Neural progenitor cell (in vitro differentiated cells): ENCODE results near the gene BTBD18. TPM values are rescaled to one million over a fixed set of nuclear protein-coding genes. Genes with fewer than 3 reads are reported as not detected.

Experiments
- DNase-seq: peaks from one replicate; pipeline ENCODE4 v3.0.0-alpha.2; 2016; ENCODE audit warnings: low spot score
- H2AFZ ChIP-seq: fragments of 200-600 bp; sonication (generic); replicated peaks from 2 replicates; pipeline ENCODE4 v1.6.1; 2016; ENCODE audit warnings: antibody characterized with exemption
- H3F3A ChIP-seq: fragments of 200-600 bp; sonication (generic); 2 replicates; pipeline ENCODE4 v1.6.1; 2016; ENCODE audit warnings: antibody characterized with exemption, low read depth
- H3K27ac ChIP-seq: fragments of 200-600 bp; sonication (generic); 2 replicates; pipeline ENCODE4 v1.5.1; 2016; ENCODE audit warnings: mild to moderate bottlenecking
- H3K27me3 ChIP-seq: fragments of 200-600 bp; sonication (generic); 2 replicates; pipeline ENCODE4 v1.6.1; 2016; ENCODE audit warnings: mild to moderate bottlenecking, moderate library complexity
- H3K36me3 ChIP-seq: fragments of 200-600 bp; sonication (generic); 2 replicates; pipeline ENCODE4 v1.5.1; 2016
- H3K4me1 ChIP-seq: fragments of 200-600 bp; sonication (generic); 2 replicates; pipeline ENCODE4 v1.6.1; 2016; ENCODE audit warnings: mixed run types
- H3K4me2 ChIP-seq: fragments of 200-600 bp; sonication (generic); 2 replicates; pipeline ENCODE4 v1.6.1; 2016
- H3K4me3 ChIP-seq: fragments of 200-600 bp; sonication (generic); 2 replicates; pipeline ENCODE4 v1.5.1; 2016
- H3K79me2 ChIP-seq: fragments of 200-600 bp; sonication (generic); 2 replicates; pipeline ENCODE4 v1.6.1; 2016; ENCODE audit warnings: low read depth
- H3K9ac ChIP-seq: fragments of 200-600 bp; sonication (generic); 2 replicates; pipeline ENCODE4 v1.6.1; 2016
- H3K9me3 ChIP-seq: fragments of 200-600 bp; sonication (generic); 2 replicates; pipeline ENCODE4 v1.5.1; 2016; ENCODE audit warnings: low read depth
- H4K20me1 ChIP-seq: fragments of 200-600 bp; sonication (generic); 2 replicates; pipeline ENCODE4 v1.6.1; 2016; ENCODE audit warnings: low read depth
- H3K27ac Mint-ChIP-seq: 3 replicates; pipeline ENCODE4 v1.8.0; 2021; ENCODE audit warnings: mixed read lengths
- H3K27me3 Mint-ChIP-seq: 2 replicates; pipeline ENCODE4 v1.8.0; 2022; ENCODE audit warnings: low read depth, mild to moderate bottlenecking, inconsistent platforms, moderate library complexity, mixed read lengths; ENCODE audit not compliant: insufficient read depth
- H3K36me3 Mint-ChIP-seq: 3 replicates; pipeline ENCODE4 v1.8.0; 2021; ENCODE audit warnings: mixed read lengths
- H3K4me1 Mint-ChIP-seq: 3 replicates; pipeline ENCODE4 v1.8.0; 2021; ENCODE audit warnings: mixed read lengths
- H3K4me3 Mint-ChIP-seq: 3 replicates; pipeline ENCODE4 v1.8.0; 2021; ENCODE audit warnings: mild to moderate bottlenecking, moderate library complexity, mixed read lengths
- H3K9me3 Mint-ChIP-seq: 3 replicates; pipeline ENCODE4 v1.8.0; 2020; ENCODE audit warnings: mixed read lengths
- CTCF ChIP-seq: fragments of 200-600 bp; sonication (generic); IDR thresholded peaks from 2 replicates; pipeline ENCODE4 v1.5.1; 2017; ENCODE audit warnings: antibody characterized with exemption, mild to moderate bottlenecking
- EZH2 ChIP-seq: fragments of 200-600 bp; sonication (generic); IDR thresholded peaks from 2 replicates; pipeline ENCODE4 v1.6.1; 2017; ENCODE audit warnings: antibody characterized with exemption, mild to moderate bottlenecking, moderate library complexity
- EZH2phosphoT487 ChIP-seq: fragments of 200-600 bp; sonication (generic); IDR thresholded peaks from 2 replicates; pipeline ENCODE4 v1.6.1; 2017; ENCODE audit warnings: antibody characterized with exemption
- total RNA-seq: library from RNA; depleted of rRNA; stranded (reverse); fragments of >200 nt; gene quantifications from 2 replicates; pipeline ENCODE4 v1.2.3, GENCODE V29; 2015; ENCODE audit warnings: low replicate concordance

The BTBD18 gene
- total RNA-seq, 1 donor from 2014 or later: not detected

GRCh38 chr11:57787920-57788702 is 36.5 kb upstream of the BTBD18 start:
- Histone ChIP-seq H3F3A (peaks cover 15% of the 10 kb centered on the region), H3K9ac (no peak overlapping the region), H3K27ac (peak overlapping the region; percentile 88), H3K4me2 (peak overlapping the region; percentile 64), H3K27me3 (no peaks in the 10 kb centered on the region), H3K4me1 (peaks cover 22% of the 10 kb centered on the region), H4K20me1 (peaks cover 84% of the 10 kb centered on the region), H3K79me2 (peaks cover 100% of the 10 kb centered on the region), H3K36me3 (no peaks in the 10 kb centered on the region), H2AFZ (no peak overlapping the region), H3K9me3 (no peaks in the 10 kb centered on the region), H3K4me3 (peak overlapping the region; percentile 4)
- peak; percentile 36 for DNase-seq
- Mint-ChIP-seq H3K36me3 (peaks cover 24% of the 10 kb centered on the region), H3K4me1 (peaks cover 13% of the 10 kb centered on the region), H3K27ac (peak overlapping the region; percentile 15), H3K9me3 (no peaks in the 10 kb centered on the region), H3K27me3 (peaks cover 5% of the 10 kb centered on the region), H3K4me3 (no peak overlapping the region)
- TF ChIP-seq EZH2phosphoT487: no peak
- no peak for TF ChIP-seq CTCF
- no peak for TF ChIP-seq EZH2

- Histone ChIP-seq H2AFZ (no peak overlapping the region), H3K4me1 (peaks cover 24% of the 10 kb centered on the region), H4K20me1 (peaks cover 77% of the 10 kb centered on the region), H3K27me3 (no peaks in the 10 kb centered on the region), H3K79me2 (peaks cover 100% of the 10 kb centered on the region), H3K9me3 (no peaks in the 10 kb centered on the region), H3K4me2 (peak overlapping the region; percentile 64), H3F3A (peaks cover 15% of the 10 kb centered on the region), H3K9ac (no peak overlapping the region), H3K27ac (peak overlapping the region; percentile 88), H3K36me3 (no peaks in the 10 kb centered on the region), H3K4me3 (no peak overlapping the region)
- Mint-ChIP-seq H3K27ac (no peak overlapping the region), H3K4me3 (no peak overlapping the region), H3K27me3 (peaks cover 5% of the 10 kb centered on the region), H3K4me1 (peaks cover 13% of the 10 kb centered on the region), H3K36me3 (peaks cover 17% of the 10 kb centered on the region), H3K9me3 (no peaks in the 10 kb centered on the region)
- TF ChIP-seq EZH2 (no peak), EZH2phosphoT487 (no peak), CTCF (no peak)
- no peak for DNase-seq
Observed at GRCh38 chr11:57787006-57787604, 35.5 kb upstream of the BTBD18 start.

- H3K36me3 Mint-ChIP-seq: peaks cover 15% of the 10 kb centered on the region
- no peak overlapping the region for H3K27ac Mint-ChIP-seq
- no peak for DNase-seq
- peaks cover 18% of the 10 kb centered on the region for H3K4me1 Mint-ChIP-seq
- peaks cover 100% of the 10 kb centered on the region for H3K79me2 ChIP-seq
- H3K9ac ChIP-seq: no peak overlapping the region
- no peaks in the 10 kb centered on the region for H3K9me3 Mint-ChIP-seq
- no peaks in the 10 kb centered on the region for H3K36me3 ChIP-seq
- H3K27me3 Mint-ChIP-seq: peaks cover 5% of the 10 kb centered on the region
- H2AFZ ChIP-seq: no peak overlapping the region
- no peak overlapping the region for H3K4me2 ChIP-seq
- H3K27me3 ChIP-seq: no peaks in the 10 kb centered on the region
- peaks cover 31% of the 10 kb centered on the region for H3K4me1 ChIP-seq
- peaks cover 77% of the 10 kb centered on the region for H4K20me1 ChIP-seq
- TF ChIP-seq EZH2 (no peak), CTCF (no peak), EZH2phosphoT487 (no peak)
- H3K27ac ChIP-seq: no peak overlapping the region
- H3K9me3 ChIP-seq: no peaks in the 10 kb centered on the region
- no peak overlapping the region for H3K4me3 ChIP-seq
- no peak overlapping the region for H3K4me3 Mint-ChIP-seq
- peaks cover 19% of the 10 kb centered on the region for H3F3A ChIP-seq
Observed at GRCh38 chr11:57786436-57786835, 34.8 kb upstream of the BTBD18 start.
